Naive thymus-derived CD8-positive, alpha-beta T cell (primary cell): ENCODE measurements around the gene CRYL1. TPM values are rescaled to one million over a fixed set of nuclear protein-coding genes. Genes with fewer than 3 reads are reported as not detected.

Experiments used
- ATAC-seq, 2 donors: fragments of 150-1000 bp; cut with Tn5 transposase in 1 of 2; sonication (Bioruptor Pico), chemical (Tn5 transposase) in 1 of 2; 1 replicate in 1 of 2; 2 replicates in 1 of 2; pipeline ENCODE4 v1.10.0; 2021; ENCODE audit warnings: mild to moderate bottlenecking in 2 of 2, moderate library complexity in 2 of 2
- POLR2A ChIA-PET: fragments of 350-600 bp; sonication (Branson Sonifier 250); formaldehyde crosslinking; loops from one replicate; lab custom pipeline; 2021; ENCODE audit warnings: antibody characterized with exemption; lab: Charles Lee
- DNase-seq, 10 donors: peaks; one replicate each; pipeline versions ENCODE4 v3.0.0 to v3.0.0-alpha.2; 2020 to 2022
- H3K27ac Mint-ChIP-seq, 10 donors: one replicate each; pipeline ENCODE4 v1.8.0; 2020 to 2022; ENCODE audit warnings: mild to moderate bottlenecking in 10 of 10, mixed read lengths in 10 of 10, moderate library complexity in 4 of 10, inconsistent platforms in 1 of 10
- H3K27me3 Mint-ChIP-seq, 5 donors: one replicate each; pipeline ENCODE4 v1.8.0; 2021 to 2022; ENCODE audit warnings: mixed read lengths in 5 of 5
- H3K36me3 Mint-ChIP-seq, 3 donors: one replicate each; pipeline ENCODE4 v1.8.0; 2020 to 2022; ENCODE audit warnings: mixed read lengths in 3 of 3, mild to moderate bottlenecking in 2 of 3, inconsistent platforms in 1 of 3
- H3K4me1 Mint-ChIP-seq, 4 donors: one replicate each; pipeline ENCODE4 v1.8.0; 2021 to 2022; ENCODE audit warnings: mixed read lengths in 4 of 4
- H3K4me3 Mint-ChIP-seq, 10 donors: one replicate each; pipeline ENCODE4 v1.8.0; 2020 to 2022; ENCODE audit warnings: mild to moderate bottlenecking in 10 of 10, mixed read lengths in 10 of 10, moderate library complexity in 6 of 10, inconsistent platforms in 1 of 10
- H3K9me3 Mint-ChIP-seq, 9 donors: one replicate each; pipeline ENCODE4 v1.8.0; 2020 to 2022; ENCODE audit warnings: mixed read lengths in 9 of 9, mild to moderate bottlenecking in 3 of 9, inconsistent platforms in 1 of 9, moderate library complexity in 1 of 9
- polyA plus RNA-seq, 3 donors: library from polyadenylated mRNA; unstranded; fragments of 300-500 nt; fragmentation: Illumina TruSeq; gene quantifications; one replicate each; pipeline ENCODE4 v1.2.3, GENCODE V29; 2021
- total RNA-seq, 8 experiments: library from RNA in 2 of 8; stranded (reverse) in 2 of 8; gene quantifications; one replicate each; pipeline ENCODE4 v1.2.3 and lab custom pipeline; 2021 to 2026

Gene CRYL1
- total and polyA plus RNA-seq, 5 experiments from 2014 or later: 13.5 to 38.3 (median 27.8) TPM

DNA sequence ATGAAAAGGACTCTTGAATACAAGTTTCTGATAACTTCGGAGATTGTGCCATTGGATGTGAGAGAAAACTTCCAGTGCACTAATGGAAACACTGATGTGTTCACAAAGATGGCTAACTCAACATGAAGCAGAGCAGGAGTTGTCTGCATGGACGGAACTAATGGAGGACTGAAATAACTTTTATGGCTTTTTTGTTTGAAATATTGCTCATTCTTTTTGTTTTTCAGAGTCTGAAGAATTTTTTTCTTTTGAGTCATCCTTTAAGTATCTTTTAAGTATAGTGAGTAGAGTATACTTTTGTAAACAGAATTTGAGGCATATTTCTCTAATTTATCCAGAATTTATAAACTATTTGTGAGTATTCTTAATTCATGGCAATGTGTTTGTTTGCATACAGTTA lies 25.7 kb downstream of the CRYL1 start:
- POLR2A ChIA-PET: no interaction called here
- DNase-seq: no peak

DNA sequence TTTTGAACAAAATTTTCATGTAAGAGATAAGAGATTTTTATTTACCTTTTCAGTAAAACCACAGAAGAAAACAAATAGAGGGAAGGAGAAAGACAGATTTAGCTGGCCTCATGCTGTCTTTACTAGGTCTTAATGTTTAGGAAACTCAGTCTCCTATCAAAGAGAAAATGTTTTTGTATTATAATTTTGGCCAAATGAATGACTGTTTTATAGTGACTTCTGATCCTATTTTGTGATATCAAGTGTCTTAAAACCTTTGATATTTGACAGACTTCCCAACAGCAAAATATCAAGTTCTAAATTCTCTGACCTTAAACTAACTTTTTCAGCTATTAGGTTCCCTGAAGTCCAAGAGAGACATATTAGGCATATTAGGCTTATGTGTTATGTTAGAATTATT lies 27.0 kb downstream of the CRYL1 start:
- Mint-ChIP-seq H3K36me3 (peaks cover 1 to 11% (median 9%) of the 10 kb centered on the region in 3 donors), H3K27me3 (no peaks in the 10 kb centered on the region), H3K9me3 (peaks cover 0 to 5% (median 2%) of the 10 kb centered on the region in 9 donors), H3K4me1 (peaks cover 0 to 6% (median 4%) of the 10 kb centered on the region in 4 donors), H3K27ac (no peak overlapping the region), H3K4me3 (no peak overlapping the region)
- DNase-seq: no peak
- POLR2A ChIA-PET: no interaction called here
- ATAC-seq: no peak

More for the DNA sequence above, 25.7 kb downstream of the CRYL1 start:
- H3K4me3 Mint-ChIP-seq: no peak overlapping the region
- no peaks in the 10 kb centered on the region for H3K27me3 Mint-ChIP-seq
- H3K4me1 Mint-ChIP-seq: peaks cover 0 to 5% (median 2%) of the 10 kb centered on the region in 4 donors
- H3K9me3 Mint-ChIP-seq: peaks cover 0 to 5% (median 2%) of the 10 kb centered on the region in 9 donors
- peaks cover 7 to 14% (median 9%) of the 10 kb centered on the region in 3 donors for H3K36me3 Mint-ChIP-seq
- ATAC-seq: no peak
- peak overlapping the region in 1 of 10 donors; percentile 38 for H3K27ac Mint-ChIP-seq

DNA sequence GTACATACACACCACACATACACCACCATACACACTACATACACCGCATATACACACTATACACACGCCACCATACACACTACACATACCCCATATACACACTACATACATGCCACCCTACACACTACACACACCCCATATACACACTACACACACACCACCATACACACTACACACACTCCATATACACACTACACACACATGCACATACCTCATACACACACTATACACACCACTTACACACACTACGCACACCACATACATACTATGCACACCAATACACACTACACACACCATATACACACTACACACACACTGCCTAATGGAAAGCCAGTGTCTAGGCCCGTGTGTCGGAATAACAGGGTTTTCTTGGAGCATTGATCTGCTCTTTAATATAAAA lies 27.5 kb downstream of the CRYL1 start:
- POLR2A ChIA-PET: no interaction called here
- Mint-ChIP-seq H3K27ac (no peak overlapping the region), H3K36me3 (peaks cover 0 to 9% (median 9%) of the 10 kb centered on the region in 3 donors), H3K4me3 (no peak overlapping the region), H3K9me3 (peaks cover 0 to 5% (median 2%) of the 10 kb centered on the region in 9 donors), H3K4me1 (peaks cover 0 to 6% (median 4%) of the 10 kb centered on the region in 4 donors), H3K27me3 (no peaks in the 10 kb centered on the region)
- ATAC-seq (no peak), DNase-seq (no peak)

DNA sequence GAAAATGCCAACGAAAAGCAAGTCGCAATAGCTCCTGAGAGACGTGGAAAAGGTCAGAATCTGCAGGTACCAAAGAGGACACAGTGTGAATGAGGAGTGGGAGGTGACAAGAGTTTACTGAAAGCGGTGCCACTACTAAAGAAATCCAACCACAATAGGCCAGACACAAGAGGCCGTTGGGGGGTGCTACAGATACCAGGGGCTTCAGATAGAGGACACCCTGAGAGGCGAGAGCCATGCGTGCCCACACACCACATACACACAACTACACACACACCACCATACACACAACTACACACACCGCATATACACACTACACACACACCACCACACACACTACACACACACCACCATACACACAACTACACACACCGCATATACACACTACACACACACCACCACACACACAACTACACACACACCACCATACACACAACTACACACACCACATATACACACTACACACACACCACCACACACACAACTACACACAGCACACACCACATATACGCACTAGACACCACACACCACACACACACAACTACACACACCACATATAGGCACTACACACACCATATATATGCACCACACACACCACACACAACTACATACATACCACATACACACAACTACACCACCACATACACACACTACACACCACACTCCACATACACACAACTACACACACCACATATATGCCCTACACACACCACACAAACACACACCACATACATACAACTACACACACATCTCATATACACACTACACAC lies 28.5 kb downstream of the CRYL1 start:
- POLR2A ChIA-PET: no interaction called here
- Mint-ChIP-seq H3K27ac (no peak overlapping the region), H3K36me3 (peaks cover 0 to 9% (median 9%) of the 10 kb centered on the region in 3 donors), H3K4me1 (peaks cover 0 to 8% (median 6%) of the 10 kb centered on the region in 4 donors), H3K4me3 (no peak overlapping the region), H3K27me3 (no peaks in the 10 kb centered on the region), H3K9me3 (peaks cover 0 to 5% (median 2%) of the 10 kb centered on the region in 9 donors)
- DNase-seq (no peak), ATAC-seq (no peak)

DNA sequence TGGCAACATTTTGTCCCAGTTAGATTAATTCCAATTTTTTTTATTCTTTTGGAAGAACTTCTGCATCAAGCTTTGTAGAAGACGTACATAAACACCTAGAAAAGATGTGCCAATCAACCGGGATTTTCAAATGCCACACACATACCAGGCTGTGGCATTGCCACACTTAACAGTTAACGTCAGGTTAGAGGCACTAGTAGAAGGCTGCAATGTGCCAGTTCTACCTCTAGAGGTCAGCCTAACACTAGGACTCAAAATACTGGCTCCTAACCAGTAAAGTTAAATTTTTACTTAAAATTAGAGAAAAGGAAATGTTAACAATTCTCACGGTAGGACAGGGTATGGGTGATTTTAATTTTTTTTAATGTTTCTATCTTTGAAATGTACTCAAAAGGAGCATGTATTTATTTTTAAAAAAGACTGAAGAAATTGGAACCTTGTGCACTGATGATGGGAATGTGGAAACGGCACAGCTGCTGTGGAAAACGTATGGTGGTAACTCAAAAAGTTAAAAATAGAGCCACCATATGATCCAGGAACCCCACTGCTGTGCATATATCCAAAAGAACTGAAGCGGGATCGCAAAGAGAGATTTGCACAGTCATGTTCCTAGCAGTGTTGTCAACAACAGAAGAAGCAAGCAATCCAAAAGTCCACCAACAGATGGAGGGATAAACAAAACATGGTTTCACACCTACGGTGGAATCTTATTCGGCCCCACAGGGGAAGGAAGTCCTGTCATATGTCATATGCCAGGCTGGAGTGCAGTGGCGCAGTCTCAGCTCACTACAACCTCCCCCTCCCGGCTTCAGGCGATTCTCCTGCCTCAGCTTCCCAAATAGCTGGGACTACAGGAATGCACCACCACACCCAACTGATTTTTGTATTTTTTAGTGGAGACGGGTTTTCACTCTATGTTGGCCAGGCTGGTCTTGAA lies 30.3 kb downstream of the CRYL1 start:
- peak overlapping the region in 1 of 10 donors; percentile 5 for H3K4me3 Mint-ChIP-seq
- peak overlapping the region in 3 of 10 donors; percentile 19 to 76 (median 50) for H3K27ac Mint-ChIP-seq
- POLR2A ChIA-PET: interaction anchor here (1.8 kb wide), 1 partner anchor 19 kb away, joined by 5 read pairs; no protein-coding TSS in a partner anchor

DNA sequence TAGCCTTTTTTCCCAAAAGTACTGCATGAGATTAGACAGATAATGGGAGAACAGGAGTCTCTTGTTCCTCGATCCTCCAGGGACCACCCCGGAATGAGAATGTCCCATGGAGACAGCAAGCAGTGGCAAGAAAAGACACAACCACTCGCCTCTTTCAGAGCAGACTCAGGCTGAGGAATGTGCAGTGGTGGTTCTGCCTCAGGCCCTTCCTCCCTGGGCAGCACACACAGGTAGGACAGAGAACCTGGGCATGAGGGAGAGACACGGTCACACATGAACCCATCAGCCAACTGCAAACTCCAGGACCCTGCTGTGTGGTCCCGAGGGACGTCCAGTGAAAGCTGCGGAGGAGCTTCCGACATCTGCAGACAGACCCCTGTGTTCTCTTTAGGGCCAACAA lies 31.0 kb downstream of the CRYL1 start:
- POLR2A ChIA-PET: interaction anchor here (1.8 kb wide), 1 partner anchor 18 kb away, joined by 5 read pairs; no protein-coding TSS in a partner anchor
- Mint-ChIP-seq H3K27me3 (no peaks in the 10 kb centered on the region), H3K9me3 (peaks cover 0 to 1% (median 0%) of the 10 kb centered on the region in 9 donors), H3K4me3 (no peak overlapping the region), H3K27ac (peak overlapping the region in 2 of 10 donors; percentile 72 to 76), H3K36me3 (peaks cover 0 to under 1% (median under 1%) of the 10 kb centered on the region in 3 donors), H3K4me1 (peaks cover 0 to 13% (median 7%) of the 10 kb centered on the region in 4 donors)
- no peak for ATAC-seq
- DNase-seq: no peak

More for the DNA sequence above, 30.3 kb downstream of the CRYL1 start:
- DNase-seq: peak; percentile 14 to 81 (median 64)
- H3K4me1 Mint-ChIP-seq: peaks cover 0 to 13% (median 7%) of the 10 kb centered on the region in 4 donors
- H3K36me3 Mint-ChIP-seq: peaks cover 0 to 6% (median 4%) of the 10 kb centered on the region in 3 donors
- H3K9me3 Mint-ChIP-seq: peaks cover 0 to 5% (median 0%) of the 10 kb centered on the region in 9 donors
- ATAC-seq: peak; percentile 89
- no peaks in the 10 kb centered on the region for H3K27me3 Mint-ChIP-seq

DNA sequence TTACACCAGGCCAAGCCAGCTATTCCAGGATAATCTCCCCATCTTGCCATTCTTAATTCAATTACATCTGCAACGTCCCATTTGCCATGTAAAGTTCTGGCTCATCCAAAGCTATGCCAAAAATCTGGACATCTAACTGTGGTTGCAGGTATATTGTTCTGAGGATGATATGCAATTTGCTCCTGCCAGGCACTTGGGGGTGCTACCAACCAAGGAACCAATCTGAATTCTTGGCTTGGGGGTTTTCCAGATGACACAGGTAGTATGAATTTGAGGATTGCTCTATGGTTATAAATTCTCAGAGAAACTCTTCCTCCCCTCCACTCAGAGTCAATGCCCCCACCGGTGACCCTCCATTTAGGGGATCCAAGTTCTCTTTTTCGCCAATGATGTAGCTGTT lies 33.0 kb downstream of the CRYL1 start:
- no peak overlapping the region for H3K4me3 Mint-ChIP-seq
- peak overlapping the region in 5 of 10 donors; percentile 25 to 80 (median 53) for H3K27ac Mint-ChIP-seq
- DNase-seq (peak in 5 of 10 donors; percentile 23 to 45 (median 30)), ATAC-seq (peak in 1 of 2 donors; percentile 47)
- H3K36me3 Mint-ChIP-seq: peaks cover 0 to 9% (median 4%) of the 10 kb centered on the region in 3 donors
- H3K9me3 Mint-ChIP-seq: no peaks in the 10 kb centered on the region
- no peaks in the 10 kb centered on the region for H3K27me3 Mint-ChIP-seq
- POLR2A ChIA-PET: no interaction called here
- peaks cover 0 to 13% (median 8%) of the 10 kb centered on the region in 4 donors for H3K4me1 Mint-ChIP-seq

DNA sequence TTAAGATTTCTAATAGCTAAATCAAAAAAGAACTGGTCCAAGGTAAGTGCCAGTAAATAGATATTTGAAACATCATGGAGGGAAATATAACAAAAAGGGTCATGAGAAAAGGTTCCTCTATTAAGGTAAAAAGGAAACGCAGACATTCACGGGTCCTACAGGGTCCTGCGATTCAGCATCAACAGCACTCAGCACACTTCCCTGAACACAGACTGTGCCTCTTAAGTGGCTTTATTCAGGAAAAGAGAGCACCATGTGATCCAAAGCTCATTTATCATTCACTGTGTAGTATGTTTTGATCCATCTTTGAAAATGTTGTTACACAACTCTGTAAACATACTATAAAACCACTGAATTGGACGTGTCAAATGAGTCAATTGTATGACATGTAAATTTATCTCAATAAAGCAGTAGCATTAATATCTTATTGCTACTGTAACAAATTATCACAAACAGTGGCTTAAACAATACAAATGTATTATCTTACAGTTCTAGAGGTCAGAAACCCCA lies 33.7 kb downstream of the CRYL1 start:
- POLR2A ChIA-PET: no interaction called here
- Mint-ChIP-seq H3K4me3 (no peak overlapping the region), H3K9me3 (no peaks in the 10 kb centered on the region), H3K36me3 (peaks cover 0 to 12% (median 4%) of the 10 kb centered on the region in 3 donors), H3K27ac (peak overlapping the region in 4 of 10 donors; percentile 25 to 80 (median 67)), H3K27me3 (no peaks in the 10 kb centered on the region), H3K4me1 (peaks cover 0 to 13% (median 8%) of the 10 kb centered on the region in 4 donors)
- DNase-seq (no peak), ATAC-seq (no peak)

DNA sequence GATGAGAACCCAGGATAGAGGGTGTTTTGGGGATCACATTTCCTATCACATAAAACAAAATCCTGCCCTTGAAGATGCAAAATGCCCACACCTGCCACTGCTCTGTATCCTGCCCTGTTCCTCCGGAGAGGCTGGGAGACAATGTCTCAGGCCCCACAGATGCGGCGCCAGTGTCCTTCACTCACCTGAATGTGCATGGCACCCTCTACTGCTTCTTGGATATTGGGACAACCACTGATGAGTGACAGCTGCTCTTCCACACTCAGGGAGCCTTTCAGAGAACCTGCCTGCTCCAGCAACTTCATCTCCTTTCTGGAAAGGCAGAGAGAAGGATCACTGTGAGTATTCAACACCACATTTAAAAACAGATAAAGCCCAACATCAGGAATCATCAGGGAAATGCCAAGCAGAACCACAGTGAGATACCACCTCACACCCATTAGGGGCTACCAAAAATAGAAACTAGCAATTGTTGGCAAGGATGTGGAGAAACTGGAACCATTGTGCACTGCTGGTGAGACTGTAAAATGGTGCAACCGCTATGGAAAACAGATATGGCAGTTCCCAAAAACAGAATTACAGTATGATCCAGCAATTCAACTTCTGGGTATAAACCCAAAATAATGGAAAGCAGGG lies 36.4 kb downstream of the CRYL1 start:
- H3K36me3 Mint-ChIP-seq: peaks cover 0 to 17% (median 4%) of the 10 kb centered on the region in 3 donors
- H3K27ac Mint-ChIP-seq: peak overlapping the region in 1 of 10 donors; percentile 69
- ATAC-seq (peak in 1 of 2 donors; percentile 78), DNase-seq (peak in 5 of 10 donors; percentile 26 to 62 (median 51))
- peaks cover 0 to 8% (median 6%) of the 10 kb centered on the region in 4 donors for H3K4me1 Mint-ChIP-seq
- no peaks in the 10 kb centered on the region for H3K27me3 Mint-ChIP-seq
- POLR2A ChIA-PET: interaction anchor here (0.7 kb wide), 1 partner anchor 324 kb away, joined by 3 read pairs; no protein-coding TSS in a partner anchor
- no peaks in the 10 kb centered on the region for H3K9me3 Mint-ChIP-seq
- H3K4me3 Mint-ChIP-seq: no peak overlapping the region

DNA sequence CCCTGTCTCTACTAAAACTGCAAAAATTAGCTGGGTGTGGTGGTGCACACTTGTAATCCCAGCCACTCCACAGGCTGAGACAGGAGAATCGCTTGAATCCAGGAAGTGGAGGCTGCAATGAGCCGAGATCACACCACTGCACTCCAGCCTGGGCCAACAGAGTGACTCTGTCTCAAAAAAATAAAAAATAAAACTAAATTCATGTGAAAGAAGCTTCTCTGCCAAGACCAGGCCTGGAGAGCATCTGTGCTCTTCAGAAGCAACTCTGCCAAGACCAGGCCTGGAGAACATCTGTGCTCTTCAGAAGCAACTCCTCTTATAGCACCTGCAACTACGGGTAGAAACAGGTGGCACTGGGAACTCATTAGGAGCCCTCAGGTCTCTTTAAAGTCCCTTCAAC lies 37.7 kb downstream of the CRYL1 start:
- Mint-ChIP-seq H3K4me3 (no peak overlapping the region), H3K36me3 (peaks cover 0 to 17% (median 4%) of the 10 kb centered on the region in 3 donors), H3K27ac (peak overlapping the region in 2 of 10 donors; percentile 56 to 61), H3K9me3 (no peaks in the 10 kb centered on the region), H3K27me3 (no peaks in the 10 kb centered on the region), H3K4me1 (peaks cover 0 to 8% (median 6%) of the 10 kb centered on the region in 4 donors)
- DNase-seq (no peak), ATAC-seq (no peak)
- POLR2A ChIA-PET: interaction anchor here (1.2 kb wide), 1 partner anchor 9 kb away, joined by 3 read pairs; no protein-coding TSS in a partner anchor

DNA sequence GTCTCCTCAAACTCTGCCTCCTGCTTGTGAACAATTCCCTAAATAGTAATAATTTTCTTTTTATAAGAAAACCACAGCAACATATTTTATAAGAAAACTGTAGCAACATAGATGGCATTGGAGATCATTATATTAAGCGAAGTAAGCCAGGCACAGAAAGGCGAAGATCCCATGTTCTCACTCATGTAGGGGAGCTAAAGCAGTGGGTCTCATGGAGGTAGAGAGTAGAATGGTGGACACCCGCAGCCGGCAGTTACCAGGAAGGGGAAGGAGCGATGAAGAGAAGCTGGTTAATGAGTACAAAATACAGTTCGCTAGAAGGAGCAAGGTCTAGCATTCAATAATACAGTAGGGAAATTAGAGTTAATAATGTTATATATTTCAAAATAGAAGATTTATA lies 42.9 kb downstream of the CRYL1 start:
- H3K27me3 Mint-ChIP-seq: no peaks in the 10 kb centered on the region
- H3K4me3 Mint-ChIP-seq: no peak overlapping the region
- POLR2A ChIA-PET: no interaction called here
- no peaks in the 10 kb centered on the region for H3K9me3 Mint-ChIP-seq
- ATAC-seq (no peak), DNase-seq (no peak)
- peak overlapping the region in 5 of 10 donors; percentile 52 to 75 (median 71) for H3K27ac Mint-ChIP-seq
- peaks cover 0 to 9% (median 5%) of the 10 kb centered on the region in 3 donors for H3K36me3 Mint-ChIP-seq
- peaks cover 9 to 20% (median 13%) of the 10 kb centered on the region in 4 donors for H3K4me1 Mint-ChIP-seq
